Measurements from ENCODE around the gene RPL19.

Gene RPL19

DNA sequence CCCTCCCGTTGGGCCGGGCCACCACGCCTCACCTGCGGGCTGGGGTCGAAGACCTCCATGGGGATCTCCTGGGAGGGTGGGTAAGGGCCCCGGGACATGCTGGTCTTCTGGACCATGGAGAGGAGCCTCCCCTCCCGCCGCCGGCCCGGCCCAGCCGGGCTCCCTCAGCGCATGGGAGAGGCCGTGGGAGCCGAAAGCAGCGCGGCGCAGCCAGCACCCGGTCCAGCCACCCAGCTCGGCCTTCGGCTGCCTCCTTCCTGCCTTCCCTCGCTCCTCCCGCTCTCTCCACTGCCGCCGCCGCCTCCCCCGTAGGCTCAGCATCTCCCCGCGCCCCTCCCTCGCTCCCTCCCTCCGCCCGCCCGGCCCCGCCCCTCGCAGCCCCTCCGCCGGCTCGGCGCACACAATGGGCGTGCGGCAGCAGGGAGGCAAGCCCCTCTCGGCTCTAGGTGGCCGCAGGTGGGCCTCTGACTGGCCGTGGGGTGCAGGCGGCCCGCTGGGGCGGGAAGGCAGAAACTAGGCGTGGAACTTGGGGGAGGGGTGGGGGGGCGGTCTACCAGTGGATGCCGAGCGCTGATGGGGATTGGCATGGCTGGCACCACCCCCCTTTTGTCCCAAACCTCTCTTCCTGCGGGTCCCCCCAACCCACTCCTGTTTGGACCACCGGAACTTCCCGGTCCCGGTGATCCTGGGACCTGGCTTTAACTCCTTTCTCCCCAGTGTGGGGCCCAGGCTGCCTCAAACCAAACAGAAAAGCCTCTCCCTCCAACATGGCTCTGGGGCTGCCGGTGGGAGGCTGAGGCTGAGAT, 2.5 kb upstream of the RPL19 start, which contains the start of gene CACNB1:
TSS of gene CACNB1 (minus strand) at position 290 of the 806 bp plus-strand sequence. CDS start at position 116, 174 bp downstream.
- peak; percentile 64 for DNase-seq (ENCODE audit: low spot score)

GRCh38 chr17:39198186-39198566, 1.9 kb upstream of the RPL19 start:
- DNase-seq (ENCODE audit: low spot score), result no peak

- peak; percentile 91 for DNase-seq (ENCODE audit: low spot score)
Observed at GRCh38 chr17:39199820-39200069, 338 bp upstream of the RPL19 start.

- no peak for DNase-seq (ENCODE audit: low spot score)
Observed at GRCh38 chr17:39200957-39201510, 951 bp downstream of the RPL19 start.

DNA sequence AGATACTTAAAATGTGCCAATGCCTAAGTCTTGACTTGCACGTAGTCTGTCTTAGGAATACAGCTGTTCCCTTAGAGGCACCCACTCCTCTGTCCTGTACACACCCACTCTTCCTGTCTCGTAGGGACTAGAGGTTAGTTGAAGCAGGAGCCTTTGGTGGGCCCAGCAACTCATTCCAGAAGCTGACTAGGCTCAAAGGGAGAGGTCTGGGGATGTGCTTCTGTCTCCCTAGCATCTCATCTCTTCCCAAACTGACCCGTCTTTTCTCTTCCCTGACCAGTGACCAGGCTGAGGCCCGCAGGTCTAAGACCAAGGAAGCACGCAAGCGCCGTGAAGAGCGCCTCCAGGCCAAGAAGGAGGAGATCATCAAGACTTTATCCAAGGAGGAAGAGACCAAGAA, 4.2 kb downstream of the RPL19 start:
- DNase-seq (ENCODE audit: low spot score), result no peak

DNA sequence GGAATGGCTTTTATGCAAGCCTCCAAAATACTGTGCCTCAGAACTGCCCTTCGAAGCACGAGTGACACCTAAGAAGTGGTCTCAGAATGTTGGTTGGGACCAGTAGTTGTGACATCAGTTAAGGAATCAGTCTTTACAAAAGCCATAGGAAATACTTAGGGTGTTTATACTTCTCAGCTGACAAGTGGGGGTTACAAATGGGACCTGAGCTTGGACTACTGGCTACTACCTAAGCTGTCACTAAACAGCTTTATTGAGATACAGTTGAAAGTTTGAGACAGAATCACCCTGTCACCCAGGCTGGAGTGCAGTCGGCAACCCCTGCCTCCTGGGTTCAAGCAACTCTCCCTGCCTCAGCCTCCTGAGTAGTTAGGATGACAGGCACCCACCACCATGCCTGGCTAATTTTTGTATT, 5.0 kb downstream of the RPL19 start:
- no peak for DNase-seq (ENCODE audit: low spot score)

DNA sequence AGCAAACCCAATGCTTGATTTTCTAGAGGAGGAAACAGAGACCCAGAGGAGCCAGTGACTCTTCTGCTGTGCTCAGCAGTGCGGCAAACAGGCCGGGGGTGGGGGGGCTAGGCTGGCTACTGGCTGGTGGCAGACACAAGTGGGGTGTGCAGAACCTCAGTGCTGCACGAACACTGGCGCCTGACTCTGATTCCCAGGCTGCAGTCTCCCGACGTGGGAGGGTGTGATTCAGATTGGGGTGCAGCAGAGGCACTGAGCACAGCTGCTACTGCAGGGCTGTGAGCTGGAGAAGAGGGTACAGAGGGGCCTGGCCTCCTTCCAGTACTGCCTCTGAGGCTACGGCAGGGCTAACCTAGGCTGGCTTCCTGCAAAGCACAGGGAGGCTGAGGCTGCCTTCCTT, 8.1 kb downstream of the RPL19 start:
- DNase-seq (ENCODE audit: low spot score), result no peak

- DNase-seq (ENCODE audit: low spot score), result no peak
Observed at GRCh38 chr17:39208893-39209292, 8.8 kb downstream of the RPL19 start.

GRCh38 chr17:39209317-39210092, 9.4 kb downstream of the RPL19 start:
- DNase-seq (ENCODE audit: low spot score), result peak; percentile 64

- DNase-seq (ENCODE audit: low spot score), result no peak
Observed at GRCh38 chr17:39210093-39210434, 10.0 kb downstream of the RPL19 start.

DNA sequence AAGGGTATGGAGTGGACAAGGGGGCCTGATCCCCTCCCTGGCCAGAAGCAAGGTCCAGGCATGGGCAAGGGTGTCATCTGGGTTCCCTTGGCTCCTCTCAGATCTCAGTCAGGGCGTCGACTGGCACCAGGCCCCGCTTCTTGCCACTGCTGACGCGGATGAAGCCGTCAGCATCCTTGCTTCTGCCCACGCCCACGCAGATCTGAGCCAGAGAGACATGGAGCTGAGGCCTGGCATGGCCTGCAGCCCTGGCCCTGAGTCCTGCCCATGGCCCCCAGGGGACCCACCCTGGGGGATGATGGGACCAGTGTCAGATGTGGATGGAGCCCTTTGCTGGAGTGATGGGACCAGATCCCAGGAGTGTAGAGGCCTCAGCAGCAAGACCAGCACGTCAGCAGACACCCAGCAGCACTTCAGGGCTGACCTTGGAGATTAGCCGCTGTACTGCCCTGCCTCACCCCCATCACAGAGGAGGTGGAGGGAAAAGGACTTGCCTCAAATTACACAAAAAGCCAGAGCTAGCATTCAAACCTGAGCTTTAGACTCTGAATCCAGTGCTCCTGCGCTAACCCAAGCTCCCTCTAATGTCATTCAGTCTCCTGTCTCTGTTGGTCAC, 12.2 kb downstream of the RPL19 start:
- no peak for DNase-seq (ENCODE audit: low spot score)

DNA sequence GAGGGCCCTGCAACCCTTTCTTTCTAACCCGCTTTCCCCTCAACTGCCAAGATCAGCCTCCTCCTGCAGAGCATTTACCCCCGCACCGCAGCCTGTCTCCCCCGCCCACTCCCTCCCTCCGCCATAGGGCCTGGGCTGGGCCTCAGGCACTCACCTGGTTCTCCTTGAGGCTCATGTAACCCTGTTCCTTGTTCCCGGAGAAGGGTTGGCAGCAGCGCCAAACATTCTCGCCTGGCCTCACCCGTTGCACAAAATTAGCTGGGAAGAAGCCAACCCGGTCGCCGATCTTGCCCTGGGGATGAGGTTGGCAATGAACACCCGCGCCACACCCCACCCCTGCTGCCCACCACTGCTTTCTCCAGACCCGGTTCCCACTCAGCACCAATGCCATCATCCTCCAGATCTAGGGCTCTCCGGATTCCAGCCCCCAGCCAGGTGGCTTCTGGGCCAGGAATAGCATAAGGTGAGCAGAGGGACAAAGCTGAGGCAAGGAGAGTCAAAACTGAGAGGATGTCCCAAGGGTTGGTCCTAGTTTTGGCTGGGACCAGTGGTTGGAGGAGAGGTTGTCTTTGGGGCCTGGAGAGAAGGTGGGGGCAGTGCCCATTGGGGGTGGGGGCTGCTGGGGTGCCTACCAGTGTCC, 12.9 kb downstream of the RPL19 start:
- DNase-seq (ENCODE audit: low spot score), result no peak

GRCh38 chr17:39213852-39214251, 13.8 kb downstream of the RPL19 start:
- no peak for DNase-seq (ENCODE audit: low spot score)

DNA sequence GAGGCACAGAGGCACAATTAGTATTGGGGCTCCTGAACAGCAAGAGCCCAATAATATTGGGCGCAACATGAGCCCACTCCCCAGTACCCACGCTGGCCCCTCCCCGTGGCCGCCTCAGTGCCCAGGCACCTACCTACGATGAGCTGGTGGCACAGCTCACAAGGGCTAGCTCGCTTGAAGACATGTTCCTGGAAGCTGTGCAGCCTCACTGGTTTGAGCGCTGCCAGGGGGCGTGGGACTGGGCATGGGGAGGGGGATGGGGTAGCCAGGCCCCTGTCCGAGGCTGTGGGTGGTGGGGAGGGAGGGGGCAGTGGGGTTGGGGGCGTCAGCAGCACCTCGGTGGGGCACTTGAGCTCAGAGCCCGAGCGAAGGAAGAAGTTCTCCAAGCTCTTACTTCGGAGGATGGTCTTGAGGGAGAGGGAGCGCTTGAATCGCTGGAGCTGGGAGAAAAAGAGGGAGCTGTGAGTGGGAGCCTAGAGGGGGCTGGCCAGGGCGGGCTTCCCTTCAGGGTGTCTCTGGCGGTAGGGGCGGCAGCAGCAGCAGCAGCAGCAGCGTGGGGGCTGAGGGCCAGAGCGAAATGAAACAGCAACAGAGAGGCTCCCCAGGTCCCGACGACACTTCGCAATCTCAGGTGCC, 17.8 kb downstream of the RPL19 start:
- DNase-seq (ENCODE audit: low spot score), result no peak

GRCh38 chr17:39218906-39219305, 18.8 kb downstream of the RPL19 start:
- DNase-seq (ENCODE audit: low spot score), result no peak

GRCh38 chr17:39219647-39220154, 19.6 kb downstream of the RPL19 start:
- no peak for DNase-seq (ENCODE audit: low spot score)

- DNase-seq (ENCODE audit: low spot score), result no peak
Observed at GRCh38 chr17:39221572-39221971, 21.5 kb downstream of the RPL19 start.

GRCh38 chr17:39222151-39222550, 22.1 kb downstream of the RPL19 start:
- no peak for DNase-seq (ENCODE audit: low spot score)

GRCh38 chr17:39222866-39223834, 23.1 kb downstream of the RPL19 start:
- no peak for DNase-seq (ENCODE audit: low spot score)

All from CD4-positive, alpha-beta T cell treated with Interleukin-2 at 100 ng/mL for 4 hours (primary cell).